Measurements from ENCODE around the gene TRIM16.
"Not testable (repeated sequence)": the region's sequence is repeated elsewhere in the genome, so short reads cannot be mapped to it uniquely, and the experiment has no call there.

GRCh38 chr17:15623255-15623654 lies 60.9 kb downstream of the TRIM16 start:
- TF ChIP-seq, protein P1, sequence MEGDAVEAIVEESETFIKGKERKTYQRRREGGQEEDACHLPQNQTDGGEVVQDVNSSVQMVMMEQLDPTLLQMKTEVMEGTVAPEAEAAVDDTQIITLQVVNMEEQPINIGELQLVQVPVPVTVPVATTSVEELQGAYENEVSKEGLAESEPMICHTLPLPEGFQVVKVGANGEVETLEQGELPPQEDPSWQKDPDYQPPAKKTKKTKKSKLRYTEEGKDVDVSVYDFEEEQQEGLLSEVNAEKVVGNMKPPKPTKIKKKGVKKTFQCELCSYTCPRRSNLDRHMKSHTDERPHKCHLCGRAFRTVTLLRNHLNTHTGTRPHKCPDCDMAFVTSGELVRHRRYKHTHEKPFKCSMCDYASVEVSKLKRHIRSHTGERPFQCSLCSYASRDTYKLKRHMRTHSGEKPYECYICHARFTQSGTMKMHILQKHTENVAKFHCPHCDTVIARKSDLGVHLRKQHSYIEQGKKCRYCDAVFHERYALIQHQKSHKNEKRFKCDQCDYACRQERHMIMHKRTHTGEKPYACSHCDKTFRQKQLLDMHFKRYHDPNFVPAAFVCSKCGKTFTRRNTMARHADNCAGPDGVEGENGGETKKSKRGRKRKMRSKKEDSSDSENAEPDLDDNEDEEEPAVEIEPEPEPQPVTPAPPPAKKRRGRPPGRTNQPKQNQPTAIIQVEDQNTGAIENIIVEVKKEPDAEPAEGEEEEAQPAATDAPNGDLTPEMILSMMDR (IDR thresholded peaks at IDR 0.05), result not testable (repeated sequence)
- not testable (repeated sequence) for TF ChIP-seq ZFX (IDR thresholded peaks at IDR 0.05; ENCODE audit: borderline replicate concordance)
